ENCODE measurements around the gene RNLS. TPM values are rescaled to one million over a fixed set of nuclear protein-coding genes. Genes with fewer than 3 reads are reported as not detected.

RNLS gene
- total and polyA plus RNA-seq, 12 donors, result 4.1 to 22.2 (median 17.5) TPM

GRCh38 chr10:88555190-88555908, 27.8 kb downstream of the RNLS start:
- H3K27ac ChIP-seq, result no peak overlapping the region
- H3K4me3 ChIP-seq, result no peak overlapping the region
- ATAC-seq (peak in 4 of 8 donors; percentile 11 to 42 (median 28)), DNase-seq (peak in 1 of 2 donors; percentile 3)
- TF ChIP-seq, protein P1, sequence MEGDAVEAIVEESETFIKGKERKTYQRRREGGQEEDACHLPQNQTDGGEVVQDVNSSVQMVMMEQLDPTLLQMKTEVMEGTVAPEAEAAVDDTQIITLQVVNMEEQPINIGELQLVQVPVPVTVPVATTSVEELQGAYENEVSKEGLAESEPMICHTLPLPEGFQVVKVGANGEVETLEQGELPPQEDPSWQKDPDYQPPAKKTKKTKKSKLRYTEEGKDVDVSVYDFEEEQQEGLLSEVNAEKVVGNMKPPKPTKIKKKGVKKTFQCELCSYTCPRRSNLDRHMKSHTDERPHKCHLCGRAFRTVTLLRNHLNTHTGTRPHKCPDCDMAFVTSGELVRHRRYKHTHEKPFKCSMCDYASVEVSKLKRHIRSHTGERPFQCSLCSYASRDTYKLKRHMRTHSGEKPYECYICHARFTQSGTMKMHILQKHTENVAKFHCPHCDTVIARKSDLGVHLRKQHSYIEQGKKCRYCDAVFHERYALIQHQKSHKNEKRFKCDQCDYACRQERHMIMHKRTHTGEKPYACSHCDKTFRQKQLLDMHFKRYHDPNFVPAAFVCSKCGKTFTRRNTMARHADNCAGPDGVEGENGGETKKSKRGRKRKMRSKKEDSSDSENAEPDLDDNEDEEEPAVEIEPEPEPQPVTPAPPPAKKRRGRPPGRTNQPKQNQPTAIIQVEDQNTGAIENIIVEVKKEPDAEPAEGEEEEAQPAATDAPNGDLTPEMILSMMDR (IDR thresholded peaks at IDR 0.05), result no peak
- peaks cover 0 to 3% (median 0%) of the 10 kb centered on the region in 9 donors for H3K4me1 ChIP-seq
- H3K27me3 ChIP-seq, result no peaks in the 10 kb centered on the region
- no peaks in the 10 kb centered on the region for H3K9me3 ChIP-seq
- intact Hi-C loops (cut with DNase I), result loop anchor here in 7 of 10 donors (2.0 to 10.0 kb wide), 6 partner anchors 121 to 701 kb away; no protein-coding TSS in a partner anchor
- no peaks in the 10 kb centered on the region for H3K36me3 ChIP-seq
- 69 to 70% methylated on average over 7 of the region's 7 CpGs for WGBS, 2 donors

- Histone ChIP-seq H3K9me3 (no peaks in the 10 kb centered on the region), H3K36me3 (no peaks in the 10 kb centered on the region), H3K4me1 (peaks cover 0 to 3% (median 0%) of the 10 kb centered on the region in 9 donors), H3K27me3 (no peaks in the 10 kb centered on the region), H3K4me3 (no peak overlapping the region), H3K27ac (no peak overlapping the region)
- 52 to 68% methylated on average over 2 of the region's 2 CpGs for WGBS, 2 donors
- DNase-seq, result peak in 1 of 2 donors; percentile 54
- TF ChIP-seq, protein P1 (IDR thresholded peaks at IDR 0.05), result peak; percentile 44 to 85 (median 78)
- intact Hi-C loops (cut with DNase I), result loop anchor here (2.0 to 10.0 kb wide), 11 partner anchors 118 to 706 kb away; partner anchors contain the start of genes KLLN (in 1 of the 10) and PTEN (in 1 of the 10)
- peak; percentile 72 to 96 (median 86) for ATAC-seq
Measured at GRCh38 chr10:88553116-88553752, 29.9 kb downstream of the RNLS start.

GRCh38 chr10:88551246-88551645, 31.9 kb downstream of the RNLS start:
- H3K4me3 ChIP-seq, result no peak overlapping the region
- no peaks in the 10 kb centered on the region for H3K9me3 ChIP-seq
- WGBS, 2 donors, result 80 to 91% methylated on average over 2 of the region's 2 CpGs
- ATAC-seq (no peak), DNase-seq (no peak)
- H3K4me1 ChIP-seq, result peaks cover 0 to 3% (median 0%) of the 10 kb centered on the region in 9 donors
- H3K27ac ChIP-seq, result no peak overlapping the region
- TF ChIP-seq, protein P1 (IDR thresholded peaks at IDR 0.05), result no peak
- intact Hi-C loops (cut with DNase I), result loop anchor here in 9 of 10 donors (5.0 to 10.0 kb wide), 9 partner anchors 116 to 704 kb away; partner anchors contain the start of genes KLLN (in 1 of the 9) and PTEN (in 1 of the 9)
- no peaks in the 10 kb centered on the region for H3K27me3 ChIP-seq
- H3K36me3 ChIP-seq, result no peaks in the 10 kb centered on the region

GRCh38 chr10:88546497-88546896, 36.6 kb downstream of the RNLS start:
- Histone ChIP-seq H3K4me1 (peaks cover 0 to 12% (median 3%) of the 10 kb centered on the region in 9 donors), H3K27ac (no peak overlapping the region), H3K9me3 (no peaks in the 10 kb centered on the region), H3K4me3 (no peak overlapping the region), H3K27me3 (no peaks in the 10 kb centered on the region), H3K36me3 (no peaks in the 10 kb centered on the region)
- WGBS, 2 donors, result 37 to 60% methylated on average over 3 of the region's 3 CpGs
- intact Hi-C loops (cut with DNase I), result loop anchor here in 3 of 10 donors (10.0 kb wide), 3 partner anchors 132 to 402 kb away; no protein-coding TSS in a partner anchor
- TF ChIP-seq, protein P1 (IDR thresholded peaks at IDR 0.05), result no peak
- DNase-seq (no peak), ATAC-seq (no peak)

Data from heart right ventricle (tissue), 16 donors.